Mesodermal cell (in vitro differentiated cells): ENCODE data around the gene ZSCAN22.
A peak's percentile ranks its signal among the peaks of the same experiment; 100 is the strongest.
"Not testable (repeated sequence)": the region's sequence is repeated elsewhere in the genome, so short reads cannot be mapped to it uniquely, and the experiment has no call there.

Source experiments
- H3K27ac ChIP-seq: 2 replicates; pipeline ENCODE4 v1.7.0; 2013; ENCODE audit warnings: mild to moderate bottlenecking, low read depth, low read length, moderate library complexity; ENCODE audit not compliant: severe bottlenecking
- H3K36me3 ChIP-seq: 2 replicates; pipeline ENCODE4 v1.7.1; 2013; ENCODE audit warnings: mild to moderate bottlenecking, low read length, moderate library complexity; ENCODE audit not compliant: control insufficient read depth, insufficient read depth
- H3K4me1 ChIP-seq: one replicate; pipeline ENCODE4 v1.7.1; 2013; ENCODE audit warnings: mild to moderate bottlenecking, low read length; ENCODE audit not compliant: insufficient read depth, control insufficient read depth, poor library complexity, severe bottlenecking
- H3K4me3 ChIP-seq: 2 replicates; pipeline ENCODE4 v1.7.0; 2013; ENCODE audit warnings: low read length, control low read depth, mild to moderate bottlenecking; ENCODE audit not compliant: insufficient read depth, poor library complexity, severe bottlenecking; ENCODE audit errors: extremely low read depth
- H3K9me3 ChIP-seq: 2 replicates; pipeline ENCODE4 v1.7.1; 2013; ENCODE audit warnings: mild to moderate bottlenecking, low read length, moderate library complexity; ENCODE audit not compliant: control insufficient read depth
- whole genome bisulfite sequencing, 2 experiments: methylation state at CpG; one replicate each; pipeline ENCODE4 v1.1.5; 2013; ENCODE audit warnings: missing lambda C conversion rate in 2 of 2; ENCODE audit not compliant: insufficient coverage in 2 of 2; 5-methylcytosine and 5-hydroxymethylcytosine counted together

Gene ZSCAN22

DNA sequence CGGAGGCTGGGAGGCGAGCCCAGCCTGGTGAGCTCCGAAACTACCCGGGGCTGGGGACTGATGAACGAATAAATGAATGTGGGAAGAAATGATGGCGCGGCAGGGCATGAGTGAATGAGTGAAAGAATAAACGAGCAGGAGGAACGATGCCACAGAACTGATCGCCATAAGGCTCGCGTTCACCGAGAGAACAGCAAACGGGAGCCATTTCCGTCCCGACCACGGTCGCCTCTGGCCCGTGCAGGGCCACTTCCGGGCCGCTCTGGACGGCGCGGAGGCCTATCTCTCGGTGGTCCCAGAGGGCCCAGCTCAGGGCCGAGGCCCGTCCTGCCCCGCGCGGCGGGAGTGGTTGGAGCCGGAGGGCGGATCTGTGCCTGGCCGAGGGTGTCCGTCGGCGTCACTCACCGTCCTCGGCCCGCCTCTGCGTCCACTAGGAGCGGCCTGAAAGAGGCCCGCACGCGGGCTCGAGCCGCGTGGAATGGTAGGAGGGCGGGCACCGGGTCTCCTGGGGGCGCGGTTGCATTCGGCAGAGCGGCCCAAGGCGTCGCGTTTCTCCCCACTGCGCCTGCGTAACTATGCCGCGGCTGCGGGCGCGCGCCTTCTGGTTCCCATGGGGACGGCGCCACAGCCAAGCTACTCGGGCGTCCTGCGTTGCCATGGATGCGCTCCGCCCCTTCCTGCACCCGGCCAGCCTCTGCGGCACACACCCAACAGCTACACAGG is 35.6 kb downstream of the ZSCAN22 start, which contains the start of gene ZNF497:
Gene ZNF497, minus strand, starts transcription at position 480 of the 723 bp plus-strand sequence. CDS start 5,116 bp downstream, outside the sequence.
- Histone ChIP-seq H3K27ac (peak within 1 kb of the TSS; percentile 92), H3K36me3 (no peaks in the 10 kb centered on the region), H3K4me1 (peaks cover 3% of the 10 kb centered on the region), H3K4me3 (peak within 1 kb of the TSS; percentile 78), H3K9me3 (no peaks in the 10 kb centered on the region)
- 0 to 1% methylated on average over 69 to 74 of the region's 74 CpGs for WGBS, 2 experiments

DNA sequence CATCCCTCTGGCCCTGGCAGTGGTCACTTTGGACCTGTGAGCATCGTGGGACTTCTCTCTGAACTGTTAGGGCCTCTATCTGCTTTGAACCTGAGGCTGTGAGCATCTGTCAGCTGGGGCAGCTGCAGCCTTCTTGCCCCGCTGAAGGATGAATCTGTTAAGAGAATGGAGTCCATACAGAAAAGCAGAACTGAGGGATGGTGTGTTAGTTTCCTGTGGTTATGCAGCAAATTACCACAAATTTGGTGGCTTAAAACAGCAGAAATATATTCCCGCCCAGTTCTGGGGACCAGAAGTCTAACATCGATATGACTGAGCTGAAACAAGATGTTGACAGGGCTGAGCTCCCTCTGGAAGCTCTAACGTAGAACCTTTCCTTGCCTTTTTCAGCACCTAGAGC is 37.4 kb downstream of the ZSCAN22 start:
- no peak overlapping the region for H3K4me3 ChIP-seq
- WGBS, 2 experiments: 92% methylated on average over 4 to 5 of the region's 5 CpGs
- no peak overlapping the region for H3K27ac ChIP-seq
- no peaks in the 10 kb centered on the region for H3K9me3 ChIP-seq
- peaks cover 3% of the 10 kb centered on the region for H3K4me1 ChIP-seq
- H3K36me3 ChIP-seq: no peaks in the 10 kb centered on the region

DNA sequence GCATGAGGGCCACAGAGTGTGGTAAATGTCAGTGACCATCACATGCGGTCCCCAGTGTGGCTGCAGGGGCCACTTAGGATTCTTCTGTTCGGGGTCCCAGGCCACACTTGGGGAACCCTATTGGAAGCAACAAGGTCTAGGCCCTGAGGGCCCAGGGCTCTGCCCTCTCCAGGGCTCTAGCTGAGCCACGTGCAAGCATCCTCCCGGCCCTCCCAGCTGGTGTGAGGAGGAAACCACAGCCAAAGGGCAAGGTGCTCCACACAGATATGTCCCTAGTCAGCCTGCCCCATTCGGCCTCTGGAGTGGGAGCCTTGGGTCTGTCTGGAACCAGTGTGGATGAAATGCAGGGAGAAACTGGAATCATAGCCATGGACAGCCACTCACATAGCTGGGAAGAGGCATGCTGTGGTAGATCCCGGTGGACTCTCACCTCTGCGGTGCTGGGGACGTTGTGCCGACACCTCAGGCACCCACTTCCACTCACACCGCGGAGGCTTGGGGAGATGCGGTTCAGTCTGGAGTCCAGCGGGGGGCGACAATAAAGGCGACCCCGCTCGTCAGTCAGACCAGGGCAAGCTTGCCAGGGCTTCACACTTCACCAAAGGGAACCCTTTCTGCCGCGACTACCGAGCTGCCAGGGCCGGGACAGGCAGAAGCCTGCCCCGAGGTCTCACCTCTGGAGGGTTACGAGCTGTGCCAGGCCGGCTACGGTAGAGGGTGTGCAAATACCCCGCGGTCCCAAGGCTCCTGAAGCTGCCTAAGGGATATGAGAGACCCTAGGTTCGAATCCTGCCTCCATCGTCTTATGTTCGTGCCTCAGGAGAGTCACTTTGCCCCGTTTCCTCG is 40.0 kb downstream of the ZSCAN22 start:
- H3K4me1 ChIP-seq: no peaks in the 10 kb centered on the region
- 90 to 94% methylated on average over 31 to 32 of the region's 32 CpGs for WGBS, 2 experiments
- H3K27ac ChIP-seq: no peak overlapping the region
- H3K9me3 ChIP-seq: no peaks in the 10 kb centered on the region
- no peak overlapping the region for H3K4me3 ChIP-seq
- no peaks in the 10 kb centered on the region for H3K36me3 ChIP-seq

DNA sequence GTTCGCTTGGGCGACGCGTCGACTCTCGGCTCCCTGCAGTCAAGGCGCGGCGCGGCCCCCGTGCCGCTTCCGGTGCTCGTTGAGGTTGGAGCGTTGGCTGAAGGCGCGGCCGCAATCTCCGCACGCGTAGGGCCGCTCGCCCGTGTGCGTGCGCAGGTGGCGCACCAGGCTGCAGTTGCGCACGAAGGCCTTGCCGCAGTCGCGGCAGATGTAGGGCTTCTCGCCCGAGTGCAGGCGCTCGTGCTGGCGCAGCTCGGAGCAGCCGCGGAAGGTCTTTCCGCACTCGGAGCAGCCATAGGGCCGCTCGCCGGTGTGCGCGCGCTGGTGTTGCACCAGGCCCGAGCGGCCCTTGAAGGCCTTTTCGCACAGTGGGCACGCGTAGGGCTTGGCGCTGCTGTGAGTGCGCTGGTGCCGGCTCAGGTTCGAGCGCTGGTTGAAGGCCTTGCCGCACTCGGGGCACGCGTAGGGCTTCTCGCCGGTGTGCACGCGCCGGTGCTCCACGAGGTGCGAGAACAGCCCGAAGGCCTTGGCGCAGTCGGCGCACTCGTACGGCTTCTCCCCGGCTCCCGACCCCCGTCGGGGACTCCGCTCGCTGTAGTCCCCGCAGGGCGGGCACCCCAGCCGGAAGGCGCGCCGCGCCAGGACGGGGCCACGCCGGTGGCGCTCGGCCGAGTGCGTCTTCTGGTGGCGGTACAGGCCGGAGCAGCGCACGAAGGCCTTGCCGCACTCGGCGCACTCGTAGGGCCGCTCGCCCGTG is 41.1 kb downstream of the ZSCAN22 start:
- Histone ChIP-seq H3K27ac (no peak overlapping the region), H3K36me3 (no peaks in the 10 kb centered on the region), H3K4me1 (no peaks in the 10 kb centered on the region), H3K4me3 (no peak overlapping the region), H3K9me3 (no peaks in the 10 kb centered on the region)
- 96 to 98% methylated on average over 92 to 106 of the region's 106 CpGs for WGBS, 2 experiments

DNA sequence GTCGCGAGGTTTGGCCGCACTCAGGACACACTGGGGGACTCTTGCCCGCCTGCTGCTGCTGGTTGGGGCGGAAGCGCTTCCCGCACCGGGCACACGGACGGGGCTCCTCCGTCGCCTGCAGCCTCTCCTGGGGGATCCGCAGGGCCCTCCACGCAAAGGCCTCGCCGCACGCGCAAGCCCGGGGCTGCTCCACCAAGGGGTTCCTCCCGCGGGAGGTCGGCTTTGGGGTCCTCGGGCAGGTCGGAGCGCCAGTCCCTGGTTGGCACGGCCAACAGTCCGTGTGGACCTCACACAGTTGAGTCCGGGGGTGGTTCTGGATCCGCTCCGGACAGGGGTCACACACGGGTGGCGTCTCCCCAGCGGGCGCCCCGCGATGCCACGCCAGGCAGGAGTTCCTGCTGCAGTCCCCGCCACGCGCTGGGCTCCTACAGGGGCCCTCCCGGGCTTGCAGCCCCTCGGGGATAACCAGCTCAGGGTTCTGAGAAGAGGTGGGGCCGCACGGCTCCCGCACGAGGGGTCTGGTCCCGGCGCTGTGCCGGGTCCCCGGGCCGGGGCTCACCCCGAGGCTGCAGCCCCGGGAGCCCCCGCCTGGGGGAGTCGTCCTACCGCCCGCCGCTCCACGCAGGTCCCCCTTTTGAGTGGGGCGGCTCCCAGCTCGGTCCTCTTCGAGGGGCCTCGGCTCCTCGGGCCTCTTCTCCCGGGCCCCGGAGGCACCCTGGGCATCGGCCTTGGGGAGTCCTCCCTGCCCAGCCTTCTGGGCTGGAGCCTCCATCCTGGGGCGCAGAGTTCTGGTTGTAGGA is 42.0 kb downstream of the ZSCAN22 start:
- Histone ChIP-seq H3K27ac (no peak overlapping the region), H3K36me3 (no peaks in the 10 kb centered on the region), H3K4me1 (no peaks in the 10 kb centered on the region), H3K4me3 (no peak overlapping the region), H3K9me3 (no peaks in the 10 kb centered on the region)
- WGBS, 2 experiments: 94% methylated on average over 48 to 64 of the region's 68 CpGs

DNA sequence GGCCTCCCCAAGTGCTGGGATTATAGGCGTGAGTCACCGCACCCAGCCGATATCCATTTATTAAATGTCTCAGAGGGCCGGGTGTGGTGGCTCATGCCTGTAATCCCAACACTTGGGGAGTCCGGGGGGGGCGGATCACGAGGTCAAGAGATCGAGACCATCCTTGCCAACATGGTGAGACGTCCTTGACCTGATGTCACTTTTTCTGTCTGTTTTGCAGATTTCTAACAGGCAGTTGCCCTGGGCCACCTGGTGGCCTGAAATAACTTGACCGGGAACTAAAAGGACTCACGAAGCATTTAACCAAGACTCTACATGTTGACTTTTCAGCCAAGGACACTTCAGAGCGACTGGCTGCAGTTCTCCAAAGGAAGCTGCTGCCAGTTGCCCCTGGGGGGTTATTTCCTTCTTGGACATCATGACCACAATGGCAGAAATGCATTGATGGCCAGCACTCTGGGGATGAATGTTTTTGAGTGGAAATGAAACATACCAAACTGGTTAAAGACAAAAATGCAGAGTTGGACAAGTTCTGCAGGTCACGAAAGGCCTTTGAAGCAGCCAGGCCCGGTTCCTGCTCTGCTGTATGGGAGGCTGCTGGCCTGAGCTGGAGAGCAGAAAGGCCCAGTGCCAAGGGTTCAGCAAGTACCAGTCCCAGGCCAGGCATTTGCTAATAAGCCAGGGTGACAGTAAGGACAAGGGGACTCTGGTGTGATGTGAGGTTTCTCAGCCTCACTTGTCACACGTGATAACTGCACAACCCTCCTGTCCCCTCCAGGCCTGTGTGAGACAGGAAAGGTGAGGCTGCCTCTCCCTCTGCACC is 45.7 kb downstream of the ZSCAN22 start:
- H3K36me3 ChIP-seq: no peaks in the 10 kb centered on the region
- WGBS, 2 experiments: 74 to 82% methylated on average over 14 to 15 of the region's 15 CpGs
- no peaks in the 10 kb centered on the region for H3K4me1 ChIP-seq
- no peak overlapping the region for H3K4me3 ChIP-seq
- H3K27ac ChIP-seq: no peak overlapping the region
- H3K9me3 ChIP-seq: no peaks in the 10 kb centered on the region

DNA sequence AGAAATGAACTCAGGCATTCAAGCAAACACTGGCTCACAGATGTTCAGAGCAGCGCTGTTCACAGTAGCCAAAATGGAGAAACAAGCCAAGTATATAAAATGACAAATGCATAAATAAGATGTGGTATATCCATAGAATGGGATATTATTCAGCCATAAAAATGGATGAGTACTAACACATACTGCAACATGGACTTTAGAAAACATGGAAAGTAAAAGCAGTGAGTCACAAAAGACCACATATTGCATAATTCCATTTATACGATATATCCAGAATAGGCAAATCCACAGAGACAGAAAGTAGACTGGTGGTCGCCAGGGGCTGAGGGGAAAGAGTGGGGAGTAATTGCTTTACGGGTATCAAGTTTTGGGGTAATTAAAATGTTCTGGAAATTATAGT is 47.4 kb downstream of the ZSCAN22 start:
- H3K4me3 ChIP-seq: no peak overlapping the region
- no peaks in the 10 kb centered on the region for H3K9me3 ChIP-seq
- H3K27ac ChIP-seq: no peak overlapping the region
- H3K36me3 ChIP-seq: no peaks in the 10 kb centered on the region
- 90 to 100% methylated on average over 2 of the region's 4 CpGs for WGBS, 2 experiments
- H3K4me1 ChIP-seq: no peaks in the 10 kb centered on the region

DNA sequence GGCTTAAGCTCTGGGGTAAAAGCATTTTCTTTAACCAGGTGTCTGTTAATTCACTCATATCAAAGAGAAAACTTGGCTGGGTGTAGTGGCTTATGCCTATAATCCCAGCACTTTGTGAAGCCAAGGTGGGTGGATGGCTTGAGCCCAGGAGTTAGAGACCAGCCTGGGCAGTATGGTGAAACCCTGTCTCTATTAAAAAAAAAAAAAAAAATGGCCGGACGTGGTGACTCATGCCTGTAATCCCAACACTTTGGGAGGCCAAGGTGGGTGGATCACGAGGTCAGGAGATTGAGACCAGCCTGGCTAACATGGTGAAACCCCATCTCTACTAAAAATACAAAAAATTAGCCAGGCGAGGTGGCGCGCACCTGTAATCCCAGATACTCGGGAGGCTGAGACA is 49.9 kb downstream of the ZSCAN22 start:
- H3K36me3 ChIP-seq, H3K27ac ChIP-seq, H3K4me3 ChIP-seq, H3K9me3 ChIP-seq, H3K4me1 ChIP-seq: not testable (repeated sequence)
- 98 to 100% methylated on average over 1 to 4 of the region's 7 CpGs for whole genome bisulfite sequencing, 2 experiments

DNA sequence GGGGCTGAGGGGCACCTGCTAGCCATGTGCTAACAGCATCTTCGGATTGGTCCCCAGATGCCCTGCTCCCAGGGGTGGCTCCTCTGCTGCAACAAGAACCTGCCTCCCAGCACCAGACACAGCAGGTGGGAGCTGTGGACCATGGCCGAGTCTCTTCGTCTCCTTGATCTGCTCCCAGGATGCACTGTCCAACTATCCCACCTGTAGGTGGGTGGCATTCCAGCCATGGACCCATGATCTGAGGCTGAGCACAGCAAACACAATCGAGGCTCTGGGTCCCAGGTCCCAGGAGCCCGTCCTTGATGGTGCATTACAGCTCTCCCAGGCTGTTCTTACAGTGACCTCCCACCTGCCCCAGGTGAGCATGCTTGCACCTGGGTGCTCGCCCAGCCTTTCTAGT is 52.5 kb downstream of the ZSCAN22 start:
- H3K4me3 ChIP-seq: no peak overlapping the region
- H3K9me3 ChIP-seq: no peaks in the 10 kb centered on the region
- no peak overlapping the region for H3K27ac ChIP-seq
- no peaks in the 10 kb centered on the region for H3K4me1 ChIP-seq
- H3K36me3 ChIP-seq: no peaks in the 10 kb centered on the region
- 88 to 94% methylated on average over 6 of the region's 6 CpGs for WGBS, 2 experiments
